K562 (cell line): Measurements from ENCODE around the gene NLK. TPM values are rescaled to one million over a fixed set of nuclear protein-coding genes. Genes with fewer than 3 reads are reported as not detected.

Source experiments
- ATAC-seq: fragments of 200-7000 bp; cut with Tn5 transposase; 3 replicates; pipeline ENCODE4 v1.9.1; 2020; ENCODE audit warnings: moderate library complexity
- BruUV-seq: library from RNA; stranded (reverse); fragments of 400-500 nt; replicated peaks from 2 replicates; lab custom pipeline; 2021; lab: Mats Ljungman, UMichigan
- CTCF ChIA-PET: fragments of 300-600 bp; formaldehyde crosslinking; extraction: SDS; loops from one replicate; lab custom pipeline; 2021; ENCODE audit warnings: low intra/inter-chr PET ratio; lab: Yijun Ruan, JAX
- POLR2A ChIA-PET: fragments of 300-600, 350-650 bp; sonication (Branson Sonifier 250); formaldehyde crosslinking; extraction: SDS; loops from one replicate; lab custom pipeline; 2021; ENCODE audit warnings: antibody characterized with exemption, inconsistent platforms; lab: Yijun Ruan, JAX
- DNase-seq, 4 experiments: peaks; one replicate each; pipeline versions ENCODE4 v3.0.0 to v3.0.0-alpha.2; 2011 to 2018; ENCODE audit warnings: low spot score in 3 of 4, mixed read lengths in 3 of 4; ENCODE audit errors: extremely low read depth in 1 of 4
- FAIRE-seq: peaks from 2 replicates; lab custom pipeline; 2011; peaks lifted over from hg19 to GRCh38; lab: Jason Lieb, UNC
- H2AFZ ChIP-seq: 2 replicates; pipeline ENCODE4 v1.6.0; 2011; ENCODE audit warnings: low read depth, low read length, control low read depth, inconsistent platforms
- H3K27ac ChIP-seq: fragments of 200-600 bp; 3 replicates; pipeline ENCODE4 v1.8.0; 2011; ENCODE audit warnings: low read depth, mild to moderate bottlenecking, control low read depth, inconsistent platforms, low read length, moderate library complexity, mixed read lengths; ENCODE audit errors: extremely low read depth
- H3K27me3 ChIP-seq, 2 experiments: fragments of 300-600 bp in 1 of 2; 2 replicates in 1 of 2; 3 replicates in 1 of 2; pipeline versions ENCODE4 v1.6.0 to v1.8.0; 2011; ENCODE audit warnings: inconsistent platforms in 2 of 2, low read length in 2 of 2, mild to moderate bottlenecking in 1 of 2, mixed read lengths in 1 of 2, moderate library complexity in 1 of 2; ENCODE audit not compliant: control insufficient read depth in 2 of 2, insufficient read depth in 2 of 2
- H3K36me3 ChIP-seq: fragments of 300-600 bp; 3 replicates; pipeline ENCODE4 v1.8.0; 2011; ENCODE audit warnings: mild to moderate bottlenecking, low read length, inconsistent platforms; ENCODE audit not compliant: control insufficient read depth, insufficient read depth
- H3K4me1 ChIP-seq, 2 experiments: fragments of 200-600 bp in 1 of 2; replicated peaks in 1 of 2; 2 replicates in 1 of 2; 3 replicates in 1 of 2; pipeline versions ENCODE4 v1.5.1 to v1.8.0; 2011; ENCODE audit warnings: inconsistent platforms in 2 of 2, low read length in 2 of 2, mild to moderate bottlenecking in 1 of 2, mixed read lengths in 1 of 2, moderate library complexity in 1 of 2; ENCODE audit not compliant: control insufficient read depth in 2 of 2, insufficient read depth in 2 of 2
- H3K4me2 ChIP-seq: 2 replicates; pipeline ENCODE4 v1.6.1; 2011; ENCODE audit warnings: low read length, control low read depth, inconsistent platforms, mixed read lengths; ENCODE audit not compliant: insufficient read depth
- H3K4me3 ChIP-seq: fragments of 200-600 bp; sonication (generic), shearing (Covaris generic); 2 replicates; pipeline ENCODE4 v1.5.1; 2016; ENCODE audit warnings: control low read depth, inconsistent platforms
- H3K79me2 ChIP-seq: fragments of 200-600 bp; 3 replicates; pipeline ENCODE4 v1.8.0; 2011; ENCODE audit warnings: low read length, inconsistent platforms; ENCODE audit not compliant: control insufficient read depth, insufficient read depth
- H3K9ac ChIP-seq, 2 experiments: 2 replicates each; pipeline versions ENCODE4 v1.6.0 to v1.6.1; 2011; ENCODE audit warnings: low read depth in 2 of 2, low read length in 2 of 2, control low read depth in 1 of 2, inconsistent platforms in 1 of 2, mild to moderate bottlenecking in 1 of 2, mixed read lengths in 1 of 2; ENCODE audit not compliant: insufficient read depth in 1 of 2
- H3K9me1 ChIP-seq: one replicate; pipeline ENCODE4 v1.6.0; 2011; ENCODE audit warnings: inconsistent platforms, mild to moderate bottlenecking, low read length, moderate library complexity; ENCODE audit not compliant: control insufficient read depth, insufficient read depth
- H3K9me3 ChIP-seq: replicated peaks from 2 replicates; pipeline ENCODE4 v1.5.1; 2011; ENCODE audit warnings: low read depth, low read length, inconsistent platforms; ENCODE audit not compliant: control insufficient read depth, insufficient read depth
- H4K20me1 ChIP-seq: replicated peaks from 2 replicates; pipeline ENCODE4 v1.6.1; 2011; ENCODE audit warnings: low read length, inconsistent platforms, mixed read lengths; ENCODE audit not compliant: control insufficient read depth, insufficient read depth
- BMI1 ChIP-seq: fragments of 150-350 bp; IDR thresholded peaks from 2 replicates; pipeline ENCODE4 v1.6.1; 2014; ENCODE audit warnings: low read length
- ERF ChIP-seq: fragments of 450-650 bp; formaldehyde crosslinking; IDR thresholded peaks from 2 replicates; pipeline ENCODE4 v1.4.0; 2020; ENCODE audit warnings: mild to moderate bottlenecking, mixed read lengths
- KLF13 ChIP-seq: fragments of 450-650 bp; IDR thresholded peaks from 2 replicates; pipeline ENCODE4 v1.6.1; 2016; ENCODE audit warnings: missing genetic modification characterization, low read depth, mild to moderate bottlenecking, missing compliant biosample characterization, moderate library complexity, borderline replicate concordance
- RBM25 ChIP-seq: fragments of 200-400 bp; formaldehyde crosslinking; IDR thresholded peaks from 2 replicates; pipeline ENCODE4 v1.6.1; 2018; ENCODE audit warnings: low read length, low read depth, moderate library complexity; ENCODE audit not compliant: severe bottlenecking
- SFPQ ChIP-seq: fragments of 200-400 bp; formaldehyde crosslinking; IDR thresholded peaks from 2 replicates; pipeline ENCODE4 v1.6.1; 2017; ENCODE audit warnings: mild to moderate bottlenecking, low read depth, low read length, moderate library complexity
- SIX5 ChIP-seq, 2 experiments: IDR thresholded peaks; 2 replicates each; pipeline ENCODE4 v1.6.1; 2011; ENCODE audit warnings: low read length in 2 of 2, borderline replicate concordance in 1 of 2, low read depth in 1 of 2, mild to moderate bottlenecking in 1 of 2, moderate library complexity in 1 of 2; ENCODE audit not compliant: insufficient read depth in 1 of 2
- SNRNP70 ChIP-seq: fragments of 200-400 bp; formaldehyde crosslinking; optimal IDR thresholded peaks from 2 replicates; pipeline ENCODE3; 2017; ENCODE audit warnings: low read depth, low read length
- ZNF224 ChIP-seq: sonication (generic); formaldehyde crosslinking; IDR thresholded peaks from 2 replicates; pipeline ENCODE4 v1.8.0; 2022; ENCODE audit warnings: mild to moderate bottlenecking, missing genetic modification reagents
- ZNF253 ChIP-seq: fragments of 250-450 bp; sonication (Bioruptor Pico); conservative IDR thresholded peaks from 2 replicates; pipeline ENCODE4 v1.6.1; 2021; ENCODE audit warnings: mild to moderate bottlenecking
- ZNF444 ChIP-seq: fragments of 250-450 bp; sonication (Bioruptor Pico); IDR thresholded peaks from 2 replicates; pipeline ENCODE4 v1.4.0; 2020; ENCODE audit warnings: mild to moderate bottlenecking, moderate library complexity
- ZNF583 ChIP-seq: fragments of 250-450 bp; sonication (Bioruptor Pico); IDR thresholded peaks from 2 replicates; pipeline ENCODE4 v1.4.0; 2020
- ZNF584 ChIP-seq: fragments of 200-800 bp; sonication (Bioruptor generic); IDR thresholded peaks from 2 replicates; pipeline ENCODE4 v1.6.1; 2016; ENCODE audit warnings: low read depth, mild to moderate bottlenecking, missing genetic modification characterization, missing compliant biosample characterization
- ZNF764 ChIP-seq: fragments of 250-450 bp; sonication (Bioruptor Pico); IDR thresholded peaks from 2 replicates; pipeline ENCODE4 v1.4.0; 2020; ENCODE audit warnings: low read depth, mild to moderate bottlenecking, moderate library complexity
- ZSCAN29 ChIP-seq: fragments of 450-650 bp; IDR thresholded peaks from 2 replicates; pipeline ENCODE4 v1.6.1; 2017
- WGBS: fragments of 100-300 bp; shearing (Covaris generic); methylation state at CpG from one replicate; pipeline ENCODE4 v1.1.6; 2016; ENCODE audit warnings: low coverage, mixed read lengths; ENCODE audit not compliant: insufficient coverage; ENCODE audit errors: missing lambda C conversion rate; 5-methylcytosine and 5-hydroxymethylcytosine counted together
- in situ Hi-C: fragments of 300-500 bp; cut with MboI; formaldehyde crosslinking; loops from 4 replicates; pipeline ENCODE4 v1.15.0; 2018; ENCODE audit warnings: inconsistent platforms, mixed read lengths
- intact Hi-C: fragments of 100-400 bp; cut with micrococcal nuclease; formaldehyde crosslinking; loops from 2 replicates; pipeline ENCODE4 v1.14.2; 2022
- polyA plus RNA-seq, 8 experiments: library from polyadenylated mRNA; depleted of rRNA in 4 of 8; stranded (reverse) in 5 of 8; unstranded in 3 of 8; fragments of >200 nt; fragmentation: Nextera tagmentation in 2 of 8; fragmentation: Illumina TruSeq in 1 of 8; extraction: Ambion mirVana in 2 of 8; extraction: Trizol in 1 of 8; gene quantifications; 2 replicates each; pipeline versions ENCODE4 v1.2.1 to v1.2.3, GENCODE V29; 2011 to 2014; ENCODE audit warnings: inconsistent platforms in 1 of 8, missing spikeins in 1 of 8
- total RNA-seq, 7 experiments: library from RNA; depleted of rRNA in 6 of 7; stranded (reverse); fragments of >200 nt in 6 of 7; fragmentation: Illumina TruSeq in 2 of 7; extraction: Trizol in 2 of 7; gene quantifications; 2 replicates each; pipeline versions ENCODE4 v1.2.1 to v1.2.3, GENCODE V29; 2011 to 2021; ENCODE audit warnings: low replicate concordance in 1 of 7
- TF ChIP-seq, protein P1 (sequence below): fragments of 250-450 bp; sonication (Bioruptor Pico); IDR thresholded peaks from 2 replicates; pipeline ENCODE4 v1.8.0; 2022; ENCODE audit warnings: inconsistent platforms

Gene NLK
- total and polyA plus RNA-seq, 9 of the 15 experiments (the other 6 are each of a cell fraction or from before 2014, with no cell fraction given), result 10.9 to 59.6 (median 26.7) TPM

- Histone ChIP-seq H3K79me2 (peaks cover 52% of the 10 kb centered on the region), H3K36me3 (no peaks in the 10 kb centered on the region)
- in situ Hi-C loops, result no loop called here
- TF ChIP-seq ZNF253 (CRISPR knock-in tag) (no peak), SFPQ (no peak), ZSCAN29 (no peak), ERF (CRISPR knock-in tag) (no peak), KLF13 (tag) (no peak), ZNF584 (no peak), RBM25 (no peak), SNRNP70 (no peak), ZNF583 (CRISPR knock-in tag) (no peak), ZNF444 (no peak), ZNF764 (CRISPR knock-in tag) (no peak), ZNF224 (CRISPR knock-in tag) (no peak), SIX5 (IDR thresholded peaks at IDR 0.05; ENCODE audit: borderline replicate concordance in 1 of 2, insufficient read depth in 1 of 2, low read depth in 1 of 2, low read length in 2 of 2) (no peak), BMI1 (no peak)
- TF ChIP-seq, protein P1, sequence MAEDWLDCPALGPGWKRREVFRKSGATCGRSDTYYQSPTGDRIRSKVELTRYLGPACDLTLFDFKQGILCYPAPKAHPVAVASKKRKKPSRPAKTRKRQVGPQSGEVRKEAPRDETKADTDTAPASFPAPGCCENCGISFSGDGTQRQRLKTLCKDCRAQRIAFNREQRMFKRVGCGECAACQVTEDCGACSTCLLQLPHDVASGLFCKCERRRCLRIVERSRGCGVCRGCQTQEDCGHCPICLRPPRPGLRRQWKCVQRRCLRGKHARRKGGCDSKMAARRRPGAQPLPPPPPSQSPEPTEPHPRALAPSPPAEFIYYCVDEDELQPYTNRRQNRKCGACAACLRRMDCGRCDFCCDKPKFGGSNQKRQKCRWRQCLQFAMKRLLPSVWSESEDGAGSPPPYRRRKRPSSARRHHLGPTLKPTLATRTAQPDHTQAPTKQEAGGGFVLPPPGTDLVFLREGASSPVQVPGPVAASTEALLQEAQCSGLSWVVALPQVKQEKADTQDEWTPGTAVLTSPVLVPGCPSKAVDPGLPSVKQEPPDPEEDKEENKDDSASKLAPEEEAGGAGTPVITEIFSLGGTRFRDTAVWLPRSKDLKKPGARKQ (CRISPR knock-in tag), result no peak
- TF ChIP-seq, all 486 proteins: peak for 0
- Histone ChIP-seq H3K4me3 (no peak overlapping the region), H4K20me1 (no peaks in the 10 kb centered on the region), H3K4me1 (peaks cover 0 to 4% of the 10 kb centered on the region in 2 experiments; a peak in 1 of 5 replicates), H3K9ac (no peak overlapping the region), H3K27me3 (no peaks in the 10 kb centered on the region), H2AFZ (no peak overlapping the region), H3K27ac (no peak overlapping the region), H3K4me2 (no peak overlapping the region), H3K9me3 (no peaks in the 10 kb centered on the region), H3K9me1 (no peaks in the 10 kb centered on the region)
- ChIA-PET POLR2A (interaction anchor here (1.0 kb wide), 1 partner anchor 21 kb away, joined by 3 read pairs; no protein-coding TSS in a partner anchor), CTCF (no interaction called here)
- intact Hi-C loops, result no loop called here
- no peak for DNase-seq
- no peak for ATAC-seq
- 22% methylated on average over 1 of the region's 1 CpG for WGBS
- BruUV-seq, result no TSS peak
- FAIRE-seq, result no peak
Observed at GRCh38 chr17:28096756-28097155, 54.3 kb downstream of the NLK start.
